HepG2 (cell line): Measurements from ENCODE around the gene HEY2. TPM values are rescaled to one million over a fixed set of nuclear protein-coding genes. Genes with fewer than 3 reads are reported as not detected.
A peak's percentile ranks its signal among the peaks of the same experiment; 100 is the strongest.

Source experiments
- CBX2 ChIP-seq, 2 experiments: fragments of 200-600 bp in 1 of 2; sonication (generic); formaldehyde crosslinking in 1 of 2; IDR thresholded peaks; 2 replicates each; pipeline versions ENCODE4 v1.7.0 to v1.8.1; 2018 to 2022; ENCODE audit warnings: low read depth in 2 of 2, low read length in 1 of 2, mild to moderate bottlenecking in 1 of 2, missing genetic modification reagents in 1 of 2
- FOXA1 ChIP-seq, 2 experiments: fragments of 450-650 bp in 1 of 2; sonication (generic) in 1 of 2; formaldehyde crosslinking in 1 of 2; IDR thresholded peaks; 2 replicates each; pipeline versions ENCODE4 v1.4.0 to v1.6.1; 2016 to 2020; ENCODE audit warnings: missing genetic modification reagents in 1 of 2
- FOXK2 ChIP-seq: fragments of 450-650 bp; IDR thresholded peaks from 2 replicates; pipeline ENCODE4 v1.6.1; 2016
- JARID2 ChIP-seq: sonication (generic); formaldehyde crosslinking; IDR thresholded peaks from 2 replicates; pipeline ENCODE4 v1.8.1; 2023; ENCODE audit warnings: missing genetic modification reagents, inconsistent platforms; ENCODE audit not compliant: insufficient replicate concordance
- KAT8 ChIP-seq: IDR thresholded peaks from 2 replicates; pipeline ENCODE4 v1.6.1; 2016; ENCODE audit warnings: missing genetic modification reagents, missing compliant biosample characterization
- KDM3A ChIP-seq: IDR thresholded peaks from 2 replicates; pipeline ENCODE4 v1.6.1; 2018; ENCODE audit warnings: low read depth, missing compliant biosample characterization
- MBNL3 ChIP-seq: fragments of 250-450 bp; sonication (Bioruptor Pico); conservative IDR thresholded peaks from 2 replicates; pipeline ENCODE4 v1.8.0; 2022; ENCODE audit warnings: mild to moderate bottlenecking, inconsistent platforms
- MED13 ChIP-seq: sonication (generic); formaldehyde crosslinking; IDR thresholded peaks from 2 replicates; pipeline ENCODE4 v1.5.0; 2020; ENCODE audit warnings: missing genetic modification reagents
- NR1H2 ChIP-seq: sonication (generic); formaldehyde crosslinking; IDR thresholded peaks from 2 replicates; pipeline ENCODE4 v1.8.1; 2022; ENCODE audit warnings: low read depth, missing genetic modification reagents, borderline replicate concordance
- YY1 ChIP-seq: IDR thresholded peaks from 2 replicates; pipeline ENCODE4 v1.6.1; 2011; ENCODE audit warnings: low read length, low read depth, moderate library complexity, mild to moderate bottlenecking; ENCODE audit not compliant: insufficient read depth, insufficient replicate concordance
- ZBTB25 ChIP-seq: IDR thresholded peaks from 2 replicates; pipeline ENCODE4 v1.6.1; 2018; ENCODE audit warnings: missing genetic modification reagents
- ZBTB44 ChIP-seq: sonication (generic); formaldehyde crosslinking; IDR thresholded peaks from 2 replicates; pipeline ENCODE4 v1.4.0; 2020; ENCODE audit warnings: missing genetic modification reagents
- ZBTB49 ChIP-seq: sonication (generic); formaldehyde crosslinking; IDR thresholded peaks from 2 replicates; pipeline ENCODE4 v1.4.0; 2020; ENCODE audit warnings: missing genetic modification reagents, borderline replicate concordance
- ZNF562 ChIP-seq: sonication (generic); formaldehyde crosslinking; IDR thresholded peaks from 2 replicates; pipeline ENCODE4 v1.8.0; 2022; ENCODE audit warnings: missing genetic modification reagents, borderline replicate concordance
- ZNF607 ChIP-seq: sonication (generic); formaldehyde crosslinking; IDR thresholded peaks from 2 replicates; pipeline ENCODE4 v1.5.1; 2020; ENCODE audit warnings: missing genetic modification reagents, mild to moderate bottlenecking, borderline replicate concordance
- ZNF878 ChIP-seq: sonication (generic); formaldehyde crosslinking; IDR thresholded peaks from 2 replicates; pipeline ENCODE4 v1.8.1; 2023; ENCODE audit warnings: mild to moderate bottlenecking, missing genetic modification reagents, moderate library complexity
- ZSCAN25 ChIP-seq: sonication (generic); formaldehyde crosslinking; IDR thresholded peaks from 2 replicates; pipeline ENCODE4 v1.8.0; 2022; ENCODE audit warnings: mild to moderate bottlenecking, missing genetic modification reagents
- ZXDC ChIP-seq: sonication (generic); formaldehyde crosslinking; IDR thresholded peaks from 2 replicates; pipeline ENCODE4 v1.5.0; 2020; ENCODE audit warnings: mild to moderate bottlenecking, missing genetic modification reagents
- polyA plus RNA-seq, 8 experiments: library from polyadenylated mRNA; depleted of rRNA in 3 of 8; stranded (reverse) in 7 of 8; unstranded in 1 of 8; fragments of >200 nt; fragmentation: Illumina TruSeq in 4 of 8; extraction: Trizol in 4 of 8; gene quantifications; 2 replicates each; pipeline versions ENCODE4 v1.2.1 to v1.2.3, GENCODE V29; 2011 to 2016; ENCODE audit warnings: low read depth in 4 of 8, missing spikeins in 1 of 8, mixed read lengths in 1 of 8; ENCODE audit not compliant: insufficient read depth in 1 of 8
- total RNA-seq, 5 experiments: library from RNA; depleted of rRNA; stranded (reverse); fragments of >200 nt; fragmentation: Illumina TruSeq; extraction: Trizol; gene quantifications; 2 replicates each; pipeline ENCODE4 v1.2.3, GENCODE V29; 2016; ENCODE audit warnings: low read depth in 1 of 5
- TF ChIP-seq, protein P1 (sequence below): sonication (generic); formaldehyde crosslinking; IDR thresholded peaks from 2 replicates; pipeline ENCODE4 v1.4.0; 2020; ENCODE audit warnings: missing genetic modification reagents

Gene HEY2
- total and polyA plus RNA-seq, 2 of the 13 experiments (the other 11 are each of a cell fraction or from before 2014, with no cell fraction given): 0.04 TPM

- TF ChIP-seq, protein P1, sequence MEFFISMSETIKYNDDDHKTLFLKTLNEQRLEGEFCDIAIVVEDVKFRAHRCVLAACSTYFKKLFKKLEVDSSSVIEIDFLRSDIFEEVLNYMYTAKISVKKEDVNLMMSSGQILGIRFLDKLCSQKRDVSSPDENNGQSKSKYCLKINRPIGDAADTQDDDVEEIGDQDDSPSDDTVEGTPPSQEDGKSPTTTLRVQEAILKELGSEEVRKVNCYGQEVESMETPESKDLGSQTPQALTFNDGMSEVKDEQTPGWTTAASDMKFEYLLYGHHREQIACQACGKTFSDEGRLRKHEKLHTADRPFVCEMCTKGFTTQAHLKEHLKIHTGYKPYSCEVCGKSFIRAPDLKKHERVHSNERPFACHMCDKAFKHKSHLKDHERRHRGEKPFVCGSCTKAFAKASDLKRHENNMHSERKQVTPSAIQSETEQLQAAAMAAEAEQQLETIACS (CRISPR knock-in tag): peak; percentile 56; the same call in 1 of the 2 replicates
- TF ChIP-seq YY1 (peak; percentile 70), JARID2 (CRISPR knock-in tag) (no peak), ZXDC (CRISPR knock-in tag) (no peak), MBNL3 (CRISPR knock-in tag) (no peak), ZNF607 (CRISPR knock-in tag) (peak; percentile 64), ZBTB49 (CRISPR knock-in tag) (0 out of 2 replicates have a peak, but pooled peaks have one; percentile 12), ZNF562 (CRISPR knock-in tag) (no peak), FOXK2 (no peak), ZBTB44 (CRISPR knock-in tag) (no peak), ZNF878 (CRISPR knock-in tag) (0 out of 2 replicates have a peak, but pooled peaks have one; percentile 53), FOXA1 (IDR thresholded peaks at IDR 0.05) (no peak), FOXA1 (CRISPR knock-in tag; IDR thresholded peaks at IDR 0.05) (peak; percentile 30; the same call in 1 of the 2 replicates), KDM3A (CRISPR knock-in tag) (no peak), ZSCAN25 (CRISPR knock-in tag) (no peak), ZBTB25 (CRISPR knock-in tag) (peak; percentile 24; the same call in 1 of the 2 replicates), MED13 (CRISPR knock-in tag) (no peak), KAT8 (peak; percentile 47; the same call in 1 of the 2 replicates), NR1H2 (no peak), CBX2 (IDR thresholded peaks at IDR 0.05; ENCODE audit: low read depth, low read length) (no peak), CBX2 (CRISPR knock-in tag; IDR thresholded peaks at IDR 0.05; ENCODE audit: low read depth) (no peak)
Observed at GRCh38 chr6:125780540-125781313, 31.3 kb downstream of the HEY2 start (continued).
